Measurements from ENCODE around the gene PRPS1. TPM values are rescaled to one million over a fixed set of nuclear protein-coding genes. Genes with fewer than 3 reads are reported as not detected.

PRPS1 gene
- total RNA-seq, 1 experiment from 2014 or later: 90.5 TPM

DNA sequence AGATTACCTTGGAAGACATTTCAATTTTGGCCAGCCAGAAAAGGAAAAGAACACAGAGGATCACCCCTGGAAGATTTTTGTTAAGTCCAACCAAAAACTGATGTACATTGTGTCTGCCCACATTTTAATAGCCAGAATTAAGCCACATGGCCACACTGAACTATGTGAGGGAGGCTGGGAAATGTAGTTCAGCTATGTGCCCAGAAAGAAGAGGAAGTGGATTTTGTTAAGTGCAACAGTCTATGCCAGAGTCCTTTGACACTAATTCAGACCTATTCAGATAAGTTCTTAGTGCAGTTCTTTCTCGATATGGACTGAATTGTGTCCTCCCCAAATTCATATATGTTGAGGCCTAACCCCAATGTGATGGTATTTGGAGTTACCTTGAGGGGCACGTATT is 18.4 kb downstream of the PRPS1 start:
- Histone ChIP-seq H4K20me1 (ENCODE audit: control insufficient read depth, insufficient read depth, insufficient read length) (no peaks in the 10 kb centered on the region), H2AFZ (ENCODE audit: low read length) (no peak overlapping the region), H3T11ph (ENCODE audit: low read length) (no peak overlapping the region), H2BK12ac (ENCODE audit: insufficient read length, low read depth, low read length) (no peak overlapping the region), H4K91ac (ENCODE audit: insufficient read length, low read depth, low read length) (no peak overlapping the region), H3K4me2 (ENCODE audit: insufficient read depth, insufficient read length, low read length) (no peak overlapping the region), H2BK120ac (ENCODE audit: low read depth, low read length, poor library complexity, severe bottlenecking) (no peak overlapping the region), H4K8ac (replicated peaks; ENCODE audit: insufficient read length, low read depth, low read length) (no peak overlapping the region), H2BK5ac (ENCODE audit: insufficient read length, low read length) (no peak overlapping the region), H3K23me2 (ENCODE audit: insufficient read length, low read depth, low read length, poor library complexity, severe bottlenecking) (no peaks in the 10 kb centered on the region), H3K23ac (ENCODE audit: insufficient read length, low read depth, low read length) (no peak overlapping the region), H3K27ac (ENCODE audit: insufficient read length, low read depth, low read length) (no peak overlapping the region), H2BK20ac (ENCODE audit: low read depth, low read length, poor library complexity, severe bottlenecking) (no peak overlapping the region), H3K9ac (ENCODE audit: extremely low read depth, insufficient read length, low read length) (no peak overlapping the region), H3K9me3 (ENCODE audit: control insufficient read depth, low read depth, low read length) (no peaks in the 10 kb centered on the region), H3K79me2 (ENCODE audit: insufficient read depth, low read length) (no peaks in the 10 kb centered on the region), H3K14ac (ENCODE audit: insufficient read depth, low read length) (no peak overlapping the region), H3K18ac (ENCODE audit: insufficient read length, low read depth, low read length) (no peak overlapping the region), H2BK15ac (ENCODE audit: low read depth, low read length) (no peak overlapping the region), H3K79me1 (ENCODE audit: insufficient read depth, low read depth, low read length, poor library complexity, severe bottlenecking) (no peaks in the 10 kb centered on the region), H3K56ac (ENCODE audit: insufficient read length, low read depth, low read length) (no peak overlapping the region), H2AK5ac (ENCODE audit: insufficient read length, low read length) (no peak overlapping the region), H3K27me3 (ENCODE audit: insufficient read depth, low read length) (no peaks in the 10 kb centered on the region), H3K4me1 (ENCODE audit: insufficient read depth, low read length) (no peaks in the 10 kb centered on the region), H4K5ac (ENCODE audit: insufficient read length, low read depth, low read length) (no peak overlapping the region), H3K4ac (ENCODE audit: low read depth, low read length) (no peak overlapping the region)
- no peak for DNase-seq
- Mint-ChIP-seq H3K4me3 (no peak overlapping the region), H3K9me3 (peaks cover 0 to 34% of the 10 kb centered on the region in 2 experiments; a peak in 2 of 5 replicates), H3K27me3 (ENCODE audit: low read depth) (no peaks in the 10 kb centered on the region; the same call in none of the 2 replicates), H3K36me3 (ENCODE audit: insufficient read depth in 1 of 3, low read depth in 3 of 3) (peaks cover 66 to 81% (median 77%) of the 10 kb centered on the region in 3 experiments), H3K4me1 (peaks cover 0 to 2% of the 10 kb centered on the region in 2 experiments; a peak in 2 of 4 replicates), H3K27ac (no peak overlapping the region)
- TF ChIP-seq, protein P1, sequence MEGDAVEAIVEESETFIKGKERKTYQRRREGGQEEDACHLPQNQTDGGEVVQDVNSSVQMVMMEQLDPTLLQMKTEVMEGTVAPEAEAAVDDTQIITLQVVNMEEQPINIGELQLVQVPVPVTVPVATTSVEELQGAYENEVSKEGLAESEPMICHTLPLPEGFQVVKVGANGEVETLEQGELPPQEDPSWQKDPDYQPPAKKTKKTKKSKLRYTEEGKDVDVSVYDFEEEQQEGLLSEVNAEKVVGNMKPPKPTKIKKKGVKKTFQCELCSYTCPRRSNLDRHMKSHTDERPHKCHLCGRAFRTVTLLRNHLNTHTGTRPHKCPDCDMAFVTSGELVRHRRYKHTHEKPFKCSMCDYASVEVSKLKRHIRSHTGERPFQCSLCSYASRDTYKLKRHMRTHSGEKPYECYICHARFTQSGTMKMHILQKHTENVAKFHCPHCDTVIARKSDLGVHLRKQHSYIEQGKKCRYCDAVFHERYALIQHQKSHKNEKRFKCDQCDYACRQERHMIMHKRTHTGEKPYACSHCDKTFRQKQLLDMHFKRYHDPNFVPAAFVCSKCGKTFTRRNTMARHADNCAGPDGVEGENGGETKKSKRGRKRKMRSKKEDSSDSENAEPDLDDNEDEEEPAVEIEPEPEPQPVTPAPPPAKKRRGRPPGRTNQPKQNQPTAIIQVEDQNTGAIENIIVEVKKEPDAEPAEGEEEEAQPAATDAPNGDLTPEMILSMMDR (conservative IDR thresholded peaks at IDR 0.05): no peak
- WGBS (ENCODE audit: extremely low coverage, insufficient read length, low lambda C conversion rate): no CpG with 5 or more reads among the region's 2 CpGs

Measured in H9 (cell line).